Keratinocyte (primary cell): Measurements from ENCODE around the gene SHROOM3.

Source experiments
- EZH2 ChIP-seq: IDR thresholded peaks from one replicate; pipeline ENCODE4 v1.6.1; 2012; ENCODE audit warnings: inconsistent platforms, mild to moderate bottlenecking, low read length, moderate library complexity
- TF ChIP-seq, protein P1 (sequence below), 3 experiments: IDR thresholded peaks in 1 of 3; conservative IDR thresholded peaks in 1 of 3; optimal IDR thresholded peaks in 1 of 3; 2 replicates in 2 of 3; 3 replicates in 1 of 3; pipeline versions ENCODE3 to v1.5.1; 2011; ENCODE audit warnings: low read length in 3 of 3, mild to moderate bottlenecking in 3 of 3, moderate library complexity in 2 of 3, control low read depth in 1 of 3, inconsistent platforms in 1 of 3; ENCODE audit not compliant: insufficient read depth in 2 of 3; ENCODE audit errors: extremely low read depth in 1 of 3

DNA sequence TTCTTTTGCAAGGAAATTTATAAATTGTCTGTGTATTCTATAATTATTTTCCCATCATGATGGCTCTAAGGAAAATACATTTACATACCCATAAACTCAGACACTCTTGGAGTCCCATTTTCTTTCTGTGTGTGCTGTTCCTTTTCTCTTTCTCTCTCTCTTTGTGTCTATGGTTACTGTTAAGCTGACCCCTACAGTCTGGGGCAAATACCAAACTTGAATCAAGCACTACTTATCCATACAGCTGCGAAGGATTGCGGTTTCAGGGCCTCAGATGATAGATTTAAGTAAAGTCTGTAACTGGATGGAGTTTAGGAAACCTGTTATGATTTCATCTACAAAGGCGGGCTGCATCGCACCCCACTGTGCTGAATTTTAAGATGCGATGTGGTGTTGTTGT is 150.2 kb downstream of the SHROOM3 start:
- TF ChIP-seq, protein P1, sequence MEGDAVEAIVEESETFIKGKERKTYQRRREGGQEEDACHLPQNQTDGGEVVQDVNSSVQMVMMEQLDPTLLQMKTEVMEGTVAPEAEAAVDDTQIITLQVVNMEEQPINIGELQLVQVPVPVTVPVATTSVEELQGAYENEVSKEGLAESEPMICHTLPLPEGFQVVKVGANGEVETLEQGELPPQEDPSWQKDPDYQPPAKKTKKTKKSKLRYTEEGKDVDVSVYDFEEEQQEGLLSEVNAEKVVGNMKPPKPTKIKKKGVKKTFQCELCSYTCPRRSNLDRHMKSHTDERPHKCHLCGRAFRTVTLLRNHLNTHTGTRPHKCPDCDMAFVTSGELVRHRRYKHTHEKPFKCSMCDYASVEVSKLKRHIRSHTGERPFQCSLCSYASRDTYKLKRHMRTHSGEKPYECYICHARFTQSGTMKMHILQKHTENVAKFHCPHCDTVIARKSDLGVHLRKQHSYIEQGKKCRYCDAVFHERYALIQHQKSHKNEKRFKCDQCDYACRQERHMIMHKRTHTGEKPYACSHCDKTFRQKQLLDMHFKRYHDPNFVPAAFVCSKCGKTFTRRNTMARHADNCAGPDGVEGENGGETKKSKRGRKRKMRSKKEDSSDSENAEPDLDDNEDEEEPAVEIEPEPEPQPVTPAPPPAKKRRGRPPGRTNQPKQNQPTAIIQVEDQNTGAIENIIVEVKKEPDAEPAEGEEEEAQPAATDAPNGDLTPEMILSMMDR (optimal IDR thresholded peaks at IDR 0.05 in 1 of 3, IDR thresholded peaks at IDR 0.05 in 1 of 3, conservative IDR thresholded peaks at IDR 0.05 in 1 of 3; ENCODE audit: extremely low read depth in 1 of 3, insufficient read depth in 2 of 3, low read length in 3 of 3), result no peak
- TF ChIP-seq EZH2, result no peak
